HepG2 (cell line): ENCODE measurements around the gene GPR25. TPM values are rescaled to one million over a fixed set of nuclear protein-coding genes. Genes with fewer than 3 reads are reported as not detected.
A peak's percentile ranks its signal among the peaks of the same experiment; 100 is the strongest.

Source experiments
- FOXJ3 ChIP-seq: sonication (generic); formaldehyde crosslinking; IDR thresholded peaks from 2 replicates; pipeline ENCODE4 v1.4.0; 2020; ENCODE audit warnings: missing genetic modification reagents, mild to moderate bottlenecking, borderline replicate concordance
- FOXP1 ChIP-seq, 2 experiments: fragments of 450-650 bp in 1 of 2; IDR thresholded peaks; 2 replicates each; pipeline ENCODE4 v1.6.1; 2017 to 2018; ENCODE audit warnings: antibody characterized with exemption in 1 of 2
- IRF9 ChIP-seq: sonication (generic); formaldehyde crosslinking; IDR thresholded peaks from 2 replicates; pipeline ENCODE4 v1.8.0; 2022; ENCODE audit warnings: missing genetic modification reagents, mild to moderate bottlenecking, borderline replicate concordance
- KDM2A ChIP-seq: sonication (generic); formaldehyde crosslinking; IDR thresholded peaks from 2 replicates; pipeline ENCODE4 v1.4.0; 2020; ENCODE audit warnings: low read depth, missing genetic modification reagents, borderline replicate concordance
- MXI1 ChIP-seq: IDR thresholded peaks from 3 replicates; pipeline ENCODE4 v1.6.1; 2012; ENCODE audit warnings: low read depth, low read length, inconsistent platforms, borderline replicate concordance
- NR2C2 ChIP-seq: sonication (generic); formaldehyde crosslinking; IDR thresholded peaks from 2 replicates; pipeline ENCODE4 v1.4.0; 2020; ENCODE audit warnings: missing genetic modification reagents, mild to moderate bottlenecking, moderate library complexity, borderline replicate concordance
- ONECUT2 ChIP-seq: sonication (generic); formaldehyde crosslinking; IDR thresholded peaks from 2 replicates; pipeline ENCODE4 v1.4.0; 2020; ENCODE audit warnings: missing genetic modification reagents
- PHF8 ChIP-seq: sonication (generic); formaldehyde crosslinking; IDR thresholded peaks from 2 replicates; pipeline ENCODE4 v1.5.0; 2020; ENCODE audit warnings: missing genetic modification reagents
- PRDM4 ChIP-seq: sonication (generic); formaldehyde crosslinking; IDR thresholded peaks from 2 replicates; pipeline ENCODE4 v1.9.0; 2021; ENCODE audit warnings: missing genetic modification reagents, borderline replicate concordance
- SP5 ChIP-seq: IDR thresholded peaks from 2 replicates; pipeline ENCODE4 v1.6.1; 2016; ENCODE audit warnings: low read depth, borderline replicate concordance
- TRIM24 ChIP-seq: sonication (generic); formaldehyde crosslinking; IDR thresholded peaks from 2 replicates; pipeline ENCODE4 v1.8.0; 2022; ENCODE audit warnings: mild to moderate bottlenecking, missing genetic modification reagents
- ZMYM2 ChIP-seq: sonication (generic); formaldehyde crosslinking; IDR thresholded peaks from 2 replicates; pipeline ENCODE4 v1.8.0; 2022; ENCODE audit warnings: mild to moderate bottlenecking, missing genetic modification reagents
- ZNF3 ChIP-seq: IDR thresholded peaks from 2 replicates; pipeline ENCODE4 v1.7.0; 2017; ENCODE audit warnings: inconsistent platforms
- ZNF576 ChIP-seq: sonication (generic); formaldehyde crosslinking; IDR thresholded peaks from 2 replicates; pipeline ENCODE4 v1.4.0; 2020; ENCODE audit warnings: mild to moderate bottlenecking, missing genetic modification reagents
- ZNF598 ChIP-seq: sonication (generic); formaldehyde crosslinking; IDR thresholded peaks from 2 replicates; pipeline ENCODE4 v1.5.1; 2020; ENCODE audit warnings: mild to moderate bottlenecking, missing genetic modification reagents, borderline replicate concordance
- ZNF672 ChIP-seq: sonication (generic); formaldehyde crosslinking; IDR thresholded peaks from 2 replicates; pipeline ENCODE4 v1.8.1; 2022; ENCODE audit warnings: missing genetic modification reagents
- ZNF781 ChIP-seq: sonication (generic); formaldehyde crosslinking; IDR thresholded peaks from 2 replicates; pipeline ENCODE4 v1.5.1; 2020; ENCODE audit warnings: borderline replicate concordance, mild to moderate bottlenecking, missing genetic modification reagents; ENCODE audit errors: not compliant biosample characterization
- polyA plus RNA-seq, 8 experiments: library from polyadenylated mRNA; depleted of rRNA in 3 of 8; stranded (reverse) in 7 of 8; unstranded in 1 of 8; fragments of >200 nt; fragmentation: Illumina TruSeq in 4 of 8; extraction: Trizol in 4 of 8; gene quantifications; 2 replicates each; pipeline versions ENCODE4 v1.2.1 to v1.2.3, GENCODE V29; 2011 to 2016; ENCODE audit warnings: low read depth in 4 of 8, missing spikeins in 1 of 8, mixed read lengths in 1 of 8; ENCODE audit not compliant: insufficient read depth in 1 of 8
- total RNA-seq, 5 experiments: library from RNA; depleted of rRNA; stranded (reverse); fragments of >200 nt; fragmentation: Illumina TruSeq; extraction: Trizol; gene quantifications; 2 replicates each; pipeline ENCODE4 v1.2.3, GENCODE V29; 2016; ENCODE audit warnings: low read depth in 1 of 5
- TF ChIP-seq, protein P1 (sequence below): sonication (generic); formaldehyde crosslinking; IDR thresholded peaks from 2 replicates; pipeline ENCODE4 v1.4.0; 2020; ENCODE audit warnings: mild to moderate bottlenecking, missing genetic modification reagents
- TF ChIP-seq, protein P2 (sequence below): sonication (generic); formaldehyde crosslinking; IDR thresholded peaks from 2 replicates; pipeline ENCODE4 v1.4.0; 2020; ENCODE audit warnings: missing genetic modification reagents, borderline replicate concordance

GPR25 gene
- total and polyA plus RNA-seq, 2 of the 13 experiments (the other 11 are each of a cell fraction or from before 2014, with no cell fraction given) = not detected

DNA sequence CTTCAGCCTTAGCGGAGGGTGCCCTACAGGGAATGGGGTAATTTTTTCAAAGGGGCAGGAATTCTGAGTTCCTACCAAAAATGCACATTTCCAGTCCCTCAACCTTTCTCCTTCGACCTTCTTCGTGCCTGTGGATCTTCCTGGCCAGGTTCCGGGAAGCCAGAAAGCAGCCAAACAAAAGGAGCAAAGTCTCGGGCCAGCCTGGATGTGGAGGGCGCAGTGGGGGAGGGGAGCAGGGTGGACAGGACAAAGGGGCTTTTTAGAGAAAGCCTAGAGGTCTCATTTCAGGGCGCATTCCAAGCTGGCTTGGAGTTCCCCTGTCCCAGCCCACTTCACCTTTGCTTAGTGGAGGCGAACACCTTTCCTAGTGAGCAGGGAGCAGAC is 19.0 kb downstream of the GPR25 start (continued):
- 0 out of 2 replicates have a peak, but pooled peaks have one; percentile 7 for TF ChIP-seq KDM2A (CRISPR knock-in tag)
- TF ChIP-seq SP5 (CRISPR knock-in tag) = peak; percentile 55; the same call in 1 of the 2 replicates
- TF ChIP-seq ZNF3 (CRISPR knock-in tag) = no peak
- TF ChIP-seq IRF9 = no peak
- TF ChIP-seq PRDM4 (CRISPR knock-in tag) = no peak
- TF ChIP-seq, protein P1, sequence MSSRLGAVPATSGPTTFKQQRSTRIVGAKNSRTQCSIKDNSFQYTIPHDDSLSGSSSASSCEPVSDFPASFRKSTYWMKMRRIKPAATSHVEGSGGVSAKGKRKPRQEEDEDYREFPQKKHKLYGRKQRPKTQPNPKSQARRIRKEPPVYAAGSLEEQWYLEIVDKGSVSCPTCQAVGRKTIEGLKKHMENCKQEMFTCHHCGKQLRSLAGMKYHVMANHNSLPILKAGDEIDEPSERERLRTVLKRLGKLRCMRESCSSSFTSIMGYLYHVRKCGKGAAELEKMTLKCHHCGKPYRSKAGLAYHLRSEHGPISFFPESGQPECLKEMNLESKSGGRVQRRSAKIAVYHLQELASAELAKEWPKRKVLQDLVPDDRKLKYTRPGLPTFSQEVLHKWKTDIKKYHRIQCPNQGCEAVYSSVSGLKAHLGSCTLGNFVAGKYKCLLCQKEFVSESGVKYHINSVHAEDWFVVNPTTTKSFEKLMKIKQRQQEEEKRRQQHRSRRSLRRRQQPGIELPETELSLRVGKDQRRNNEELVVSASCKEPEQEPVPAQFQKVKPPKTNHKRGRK (CRISPR knock-in tag) = no peak
- TF ChIP-seq FOXP1 (IDR thresholded peaks at IDR 0.05) = no peak
- no peak for TF ChIP-seq FOXP1 (CRISPR knock-in tag; IDR thresholded peaks at IDR 0.05)
- TF ChIP-seq, protein P2, sequence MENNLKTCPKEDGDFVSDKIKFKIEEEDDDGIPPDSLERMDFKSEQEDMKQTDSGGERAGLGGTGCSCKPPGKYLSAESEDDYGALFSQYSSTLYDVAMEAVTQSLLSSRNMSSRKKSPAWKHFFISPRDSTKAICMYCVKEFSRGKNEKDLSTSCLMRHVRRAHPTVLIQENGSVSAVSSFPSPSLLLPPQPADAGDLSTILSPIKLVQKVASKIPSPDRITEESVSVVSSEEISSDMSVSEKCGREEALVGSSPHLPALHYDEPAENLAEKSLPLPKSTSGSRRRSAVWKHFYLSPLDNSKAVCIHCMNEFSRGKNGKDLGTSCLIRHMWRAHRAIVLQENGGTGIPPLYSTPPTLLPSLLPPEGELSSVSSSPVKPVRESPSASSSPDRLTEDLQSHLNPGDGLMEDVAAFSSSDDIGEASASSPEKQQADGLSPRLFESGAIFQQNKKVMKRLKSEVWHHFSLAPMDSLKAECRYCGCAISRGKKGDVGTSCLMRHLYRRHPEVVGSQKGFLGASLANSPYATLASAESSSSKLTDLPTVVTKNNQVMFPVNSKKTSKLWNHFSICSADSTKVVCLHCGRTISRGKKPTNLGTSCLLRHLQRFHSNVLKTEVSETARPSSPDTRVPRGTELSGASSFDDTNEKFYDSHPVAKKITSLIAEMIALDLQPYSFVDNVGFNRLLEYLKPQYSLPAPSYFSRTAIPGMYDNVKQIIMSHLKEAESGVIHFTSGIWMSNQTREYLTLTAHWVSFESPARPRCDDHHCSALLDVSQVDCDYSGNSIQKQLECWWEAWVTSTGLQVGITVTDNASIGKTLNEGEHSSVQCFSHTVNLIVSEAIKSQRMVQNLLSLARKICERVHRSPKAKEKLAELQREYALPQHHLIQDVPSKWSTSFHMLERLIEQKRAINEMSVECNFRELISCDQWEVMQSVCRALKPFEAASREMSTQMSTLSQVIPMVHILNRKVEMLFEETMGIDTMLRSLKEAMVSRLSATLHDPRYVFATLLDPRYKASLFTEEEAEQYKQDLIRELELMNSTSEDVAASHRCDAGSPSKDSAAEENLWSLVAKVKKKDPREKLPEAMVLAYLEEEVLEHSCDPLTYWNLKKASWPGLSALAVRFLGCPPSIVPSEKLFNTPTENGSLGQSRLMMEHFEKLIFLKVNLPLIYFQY (CRISPR knock-in tag) = no peak
- TF ChIP-seq NR2C2 (CRISPR knock-in tag) = 0 out of 2 replicates have a peak, but pooled peaks have one; percentile 55
- TF ChIP-seq MXI1 = no peak
- peak; percentile 42; the same call in 1 of the 2 replicates for TF ChIP-seq ONECUT2 (CRISPR knock-in tag)
- TF ChIP-seq ZNF672 (CRISPR knock-in tag) = no peak
- TF ChIP-seq ZNF576 = no peak
- no peak for TF ChIP-seq FOXJ3
- TF ChIP-seq ZMYM2 = no peak
- TF ChIP-seq PHF8 (CRISPR knock-in tag) = no peak; the same call in none of the 2 replicates
- TF ChIP-seq TRIM24 (CRISPR knock-in tag) = no peak
- TF ChIP-seq ZNF781 (CRISPR knock-in tag) = no peak
- no peak for TF ChIP-seq ZNF598 (CRISPR knock-in tag)
